ENCODE results near the gene VPS41.

- TF ChIP-seq, protein P1, sequence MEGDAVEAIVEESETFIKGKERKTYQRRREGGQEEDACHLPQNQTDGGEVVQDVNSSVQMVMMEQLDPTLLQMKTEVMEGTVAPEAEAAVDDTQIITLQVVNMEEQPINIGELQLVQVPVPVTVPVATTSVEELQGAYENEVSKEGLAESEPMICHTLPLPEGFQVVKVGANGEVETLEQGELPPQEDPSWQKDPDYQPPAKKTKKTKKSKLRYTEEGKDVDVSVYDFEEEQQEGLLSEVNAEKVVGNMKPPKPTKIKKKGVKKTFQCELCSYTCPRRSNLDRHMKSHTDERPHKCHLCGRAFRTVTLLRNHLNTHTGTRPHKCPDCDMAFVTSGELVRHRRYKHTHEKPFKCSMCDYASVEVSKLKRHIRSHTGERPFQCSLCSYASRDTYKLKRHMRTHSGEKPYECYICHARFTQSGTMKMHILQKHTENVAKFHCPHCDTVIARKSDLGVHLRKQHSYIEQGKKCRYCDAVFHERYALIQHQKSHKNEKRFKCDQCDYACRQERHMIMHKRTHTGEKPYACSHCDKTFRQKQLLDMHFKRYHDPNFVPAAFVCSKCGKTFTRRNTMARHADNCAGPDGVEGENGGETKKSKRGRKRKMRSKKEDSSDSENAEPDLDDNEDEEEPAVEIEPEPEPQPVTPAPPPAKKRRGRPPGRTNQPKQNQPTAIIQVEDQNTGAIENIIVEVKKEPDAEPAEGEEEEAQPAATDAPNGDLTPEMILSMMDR (IDR thresholded peaks at IDR 0.05; ENCODE audit: borderline replicate concordance, extremely low read depth, low read length, poor library complexity, severe bottlenecking), result no peak
- TF ChIP-seq EZH2 (IDR thresholded peaks at IDR 0.05; ENCODE audit: borderline replicate concordance, low read depth, low read length, severe bottlenecking), result no peak
Measured at GRCh38 chr7:38870147-38870546, 38.8 kb downstream of the VPS41 start.

Measured in DND-41 (cell line).